CD4-positive, alpha-beta T cell treated with Interleukin-15 for 1 hour (primary cell): ENCODE data around the gene BNIP2.
"Not testable (repeated sequence)": the region's sequence is repeated elsewhere in the genome, so short reads cannot be mapped to it uniquely, and the experiment has no call there.

Source experiments
- DNase-seq: peaks from one replicate; pipeline ENCODE4 v3.0.0-alpha.2; 2020

BNIP2 gene

GRCh38 chr15:59688782-59689625, at the start of gene BNIP2:
Gene BNIP2, minus strand, starts transcription at chr15:59689320. Its CDS starts 6,863 bp downstream, at chr15:59682457.
- peak; percentile 99 for DNase-seq

GRCh38 chr15:59738676-59739075, 49.6 kb upstream of the BNIP2 start:
- DNase-seq = no peak

- no peak for DNase-seq
Measured at GRCh38 chr15:59736181-59736580, 47.1 kb upstream of the BNIP2 start.

GRCh38 chr15:59725151-59725486, 36.0 kb upstream of the BNIP2 start:
- DNase-seq = no peak

GRCh38 chr15:59723687-59724346, 34.7 kb upstream of the BNIP2 start:
- no peak for DNase-seq

GRCh38 chr15:59722476-59722875, 33.4 kb upstream of the BNIP2 start:
- DNase-seq = no peak

- DNase-seq = no peak
Measured at GRCh38 chr15:59722037-59722436, 32.9 kb upstream of the BNIP2 start.

GRCh38 chr15:59721411-59721810, 32.3 kb upstream of the BNIP2 start:
- no peak for DNase-seq

GRCh38 chr15:59713177-59713576, 24.1 kb upstream of the BNIP2 start:
- DNase-seq = no peak

- DNase-seq = no peak
Measured at GRCh38 chr15:59711451-59712243, 22.5 kb upstream of the BNIP2 start.

- no peak for DNase-seq
Measured at GRCh38 chr15:59707619-59708018, 18.5 kb upstream of the BNIP2 start.

- DNase-seq = no peak
Measured at GRCh38 chr15:59703979-59704796, 15.1 kb upstream of the BNIP2 start.

- DNase-seq = no peak
Measured at GRCh38 chr15:59702351-59702750, 13.2 kb upstream of the BNIP2 start.

GRCh38 chr15:59701880-59702279, 12.8 kb upstream of the BNIP2 start:
- DNase-seq = no peak

GRCh38 chr15:59699810-59700431, 10.8 kb upstream of the BNIP2 start:
- DNase-seq = no peak

GRCh38 chr15:59698065-59698464, 8.9 kb upstream of the BNIP2 start:
- DNase-seq = not testable (repeated sequence)

GRCh38 chr15:59696332-59696731, 7.2 kb upstream of the BNIP2 start:
- no peak for DNase-seq

GRCh38 chr15:59694779-59695178, 5.7 kb upstream of the BNIP2 start:
- no peak for DNase-seq

GRCh38 chr15:59691194-59691805, 2.2 kb upstream of the BNIP2 start:
- DNase-seq = peak; percentile 23

- DNase-seq = peak; percentile 79
Measured at GRCh38 chr15:59689626-59690236, 611 bp upstream of the BNIP2 start.

GRCh38 chr15:59688423-59688781, 718 bp downstream of the BNIP2 start:
- peak; percentile 19 for DNase-seq
